GM23338 (cell line): ENCODE data around the gene CLEC4G. TPM values are rescaled to one million over a fixed set of nuclear protein-coding genes. Genes with fewer than 3 reads are reported as not detected.

Source experiments
- ATAC-seq: fragments of 200-7000 bp; cut with Tn5 transposase; 3 replicates; pipeline ENCODE4 v1.9.1; 2020
- DNase-seq: peaks from one replicate; pipeline ENCODE4 v3.0.0-alpha.2; 2015; ENCODE audit warnings: low spot score
- H2AFZ ChIP-seq: fragments of 200-600 bp; sonication (generic); 2 replicates; pipeline ENCODE4 v1.8.0; 2016; ENCODE audit warnings: antibody characterized with exemption, mild to moderate bottlenecking, moderate library complexity
- H3F3A ChIP-seq: fragments of 200-600 bp; sonication (generic); replicated peaks from 2 replicates; pipeline ENCODE4 v1.8.0; 2017; ENCODE audit warnings: antibody characterized with exemption, mixed run types, low read depth
- H3K27ac ChIP-seq: fragments of 200-600 bp; sonication (generic); 2 replicates; pipeline ENCODE4 v1.6.1; 2016; ENCODE audit warnings: low read depth
- H3K27me3 ChIP-seq: fragments of 200-600 bp; sonication (generic); 2 replicates; pipeline ENCODE4 v1.8.0; 2016; ENCODE audit warnings: mild to moderate bottlenecking, mixed run types, moderate library complexity; ENCODE audit not compliant: insufficient read depth
- H3K36me3 ChIP-seq: fragments of 200-600 bp; sonication (generic); 2 replicates; pipeline ENCODE4 v1.8.0; 2016; ENCODE audit warnings: mild to moderate bottlenecking; ENCODE audit not compliant: insufficient read depth
- H3K4me1 ChIP-seq: fragments of 200-600 bp; sonication (generic); 2 replicates; pipeline ENCODE4 v1.8.0; 2016; ENCODE audit warnings: mild to moderate bottlenecking, moderate library complexity; ENCODE audit not compliant: insufficient read depth
- H3K4me2 ChIP-seq: fragments of 200-600 bp; sonication (generic); 2 replicates; pipeline ENCODE4 v1.7.1; 2017; ENCODE audit warnings: mixed run types
- H3K4me3 ChIP-seq: fragments of 200-600 bp; sonication (generic); 2 replicates; pipeline ENCODE4 v1.6.1; 2016; ENCODE audit warnings: mixed run types
- H3K79me2 ChIP-seq: fragments of 200-600 bp; sonication (generic); replicated peaks from 2 replicates; pipeline ENCODE4 v1.8.0; 2017; ENCODE audit warnings: mild to moderate bottlenecking; ENCODE audit not compliant: insufficient read depth
- H3K9me2 ChIP-seq: fragments of 200-600 bp; sonication (generic); 2 replicates; pipeline ENCODE4 v1.8.0; 2017; ENCODE audit not compliant: insufficient read depth
- H4K20me1 ChIP-seq: fragments of 200-600 bp; sonication (generic); replicated peaks from 2 replicates; pipeline ENCODE4 v1.8.0; 2017; ENCODE audit warnings: mild to moderate bottlenecking; ENCODE audit not compliant: insufficient read depth
- H3K27ac Mint-ChIP-seq: 2 replicates; pipeline ENCODE4 v1.8.0; 2020; ENCODE audit warnings: inconsistent platforms, mild to moderate bottlenecking, moderate library complexity, mixed read lengths
- H3K27me3 Mint-ChIP-seq: 3 replicates; pipeline ENCODE4 v1.8.0; 2022; ENCODE audit warnings: low read depth, mild to moderate bottlenecking, moderate library complexity, mixed read lengths, inconsistent platforms; ENCODE audit not compliant: insufficient read depth, poor library complexity
- H3K36me3 Mint-ChIP-seq: 3 replicates; pipeline ENCODE4 v1.8.0; 2021; ENCODE audit warnings: low read depth, mild to moderate bottlenecking, inconsistent platforms, moderate library complexity, mixed read lengths
- H3K4me1 Mint-ChIP-seq: 3 replicates; pipeline ENCODE4 v1.8.0; 2020; ENCODE audit warnings: mild to moderate bottlenecking, inconsistent platforms, mixed read lengths
- H3K4me3 Mint-ChIP-seq: 3 replicates; pipeline ENCODE4 v1.8.0; 2021; ENCODE audit warnings: moderate library complexity, mild to moderate bottlenecking, inconsistent platforms, mixed read lengths
- H3K9me3 Mint-ChIP-seq: 3 replicates; pipeline ENCODE4 v1.8.0; 2020; ENCODE audit warnings: moderate library complexity, mild to moderate bottlenecking, inconsistent platforms, mixed read lengths
- CREB1 ChIP-seq: fragments of 250-450 bp; sonication (Bioruptor Pico); IDR thresholded peaks from 2 replicates; pipeline ENCODE4 v1.5.0; 2020; ENCODE audit warnings: low read depth, mild to moderate bottlenecking, moderate library complexity
- EZH2 ChIP-seq: fragments of 200-600 bp; sonication (generic); IDR thresholded peaks from one replicate; pipeline ENCODE4 v1.8.0; 2017; ENCODE audit warnings: antibody characterized with exemption, mild to moderate bottlenecking, low read depth; ENCODE audit not compliant: unreplicated experiment
- EZH2phosphoT487 ChIP-seq: fragments of 200-600 bp; sonication (generic); IDR thresholded peaks from one replicate; pipeline ENCODE4 v1.8.1; 2018; ENCODE audit warnings: antibody characterized with exemption; ENCODE audit not compliant: unreplicated experiment
- JUNB ChIP-seq: IDR thresholded peaks from one replicate; pipeline ENCODE4 v1.6.1; 2016; ENCODE audit warnings: antibody characterized with exemption; ENCODE audit not compliant: unreplicated experiment
- NANOG ChIP-seq: IDR thresholded peaks from 2 replicates; pipeline ENCODE4 v1.6.1; 2016; ENCODE audit warnings: antibody characterized with exemption, borderline replicate concordance
- POLR2AphosphoS5 ChIP-seq: IDR thresholded peaks from 2 replicates; pipeline ENCODE4 v1.6.1; 2016; ENCODE audit warnings: antibody characterized with exemption, low read depth
- REST ChIP-seq: IDR thresholded peaks from one replicate; pipeline ENCODE4 v1.6.1; 2018; ENCODE audit warnings: antibody characterized with exemption; ENCODE audit not compliant: unreplicated experiment
- STAT1 ChIP-seq: IDR thresholded peaks from one replicate; pipeline ENCODE4 v1.6.1; 2016; ENCODE audit warnings: antibody characterized with exemption; ENCODE audit not compliant: unreplicated experiment
- ZNF114 ChIP-seq: fragments of 250-450 bp; sonication (Bioruptor Pico); IDR thresholded peaks from 2 replicates; pipeline ENCODE4 v1.5.0; 2020; ENCODE audit warnings: mild to moderate bottlenecking, moderate library complexity
- ZNF331 ChIP-seq: fragments of 250-450 bp; sonication (Bioruptor Pico); IDR thresholded peaks from 2 replicates; pipeline ENCODE4 v1.5.0; 2020; ENCODE audit warnings: low read depth, mild to moderate bottlenecking, moderate library complexity
- polyA plus RNA-seq: library from polyadenylated mRNA; unstranded; fragments of >200 nt; fragmentation: Nextera tagmentation; extraction: Ambion mirVana; gene quantifications from 2 replicates; pipeline ENCODE4 v1.2.1, GENCODE V29; 2016
- total RNA-seq: library from RNA; depleted of rRNA; stranded (reverse); fragments of >200 nt; shearing (Covaris generic); gene quantifications from 2 replicates; pipeline ENCODE4 v1.2.3, GENCODE V29; 2014
- TF ChIP-seq, protein P1 (sequence below), 2 experiments: fragments of 200-600 bp in 1 of 2; sonication (generic) in 1 of 2; conservative IDR thresholded peaks; 2 replicates each; pipeline versions ENCODE4 v1.5.1 to v1.6.1; 2016 to 2017; ENCODE audit warnings: antibody characterized with exemption in 2 of 2, low read depth in 2 of 2, mild to moderate bottlenecking in 2 of 2, moderate library complexity in 1 of 2
- TF ChIP-seq, protein P2 (sequence below): IDR thresholded peaks from 2 replicates; pipeline ENCODE4 v1.6.1; 2016; ENCODE audit warnings: antibody characterized with exemption
- TF ChIP-seq, protein P3 (sequence below): fragments of 250-450 bp; sonication (Bioruptor Pico); IDR thresholded peaks from 2 replicates; pipeline ENCODE4 v1.5.0; 2020; ENCODE audit warnings: mild to moderate bottlenecking, moderate library complexity

Gene CLEC4G
- total and polyA plus RNA-seq, 2 experiments from 2014 or later: 0.52 to 0.65 TPM

GRCh38 chr19:7697721-7698287, 34.1 kb downstream of the CLEC4G start:
- no peaks in the 10 kb centered on the region for H3F3A ChIP-seq
- no peak overlapping the region for H3K4me3 Mint-ChIP-seq
- no peaks in the 10 kb centered on the region for H4K20me1 ChIP-seq

More at GRCh38 chr19:7697721-7698287, 34.1 kb downstream of the CLEC4G start:
- peaks cover 26% of the 10 kb centered on the region for H3K4me1 Mint-ChIP-seq
- H3K36me3 Mint-ChIP-seq: no peaks in the 10 kb centered on the region; the same call in 2 of the 3 replicates
- no peak overlapping the region for H3K27ac Mint-ChIP-seq
- Histone ChIP-seq H3K79me2 (no peaks in the 10 kb centered on the region), H3K4me2 (no peak overlapping the region), H3K27me3 (no peaks in the 10 kb centered on the region), H3K4me1 (0 out of 2 replicates have a peak, but pooled peaks cover 4% of the 10 kb centered on the region), H3K27ac (no peak overlapping the region), H3K9me2 (no peaks in the 10 kb centered on the region), H3K4me3 (no peak overlapping the region), H2AFZ (no peak overlapping the region; the same call in 1 of the 2 replicates), H3K36me3 (no peaks in the 10 kb centered on the region)
- peaks cover 7% of the 10 kb centered on the region for H3K27me3 Mint-ChIP-seq
- ATAC-seq: no peak; the same call in 2 of the 3 replicates
- TF ChIP-seq ZNF114 (CRISPR knock-in tag) (no peak), EZH2 (no peak), CREB1 (CRISPR knock-in tag) (no peak), STAT1 (no peak), POLR2AphosphoS5 (no peak), NANOG (no peak), ZNF331 (CRISPR knock-in tag) (no peak), EZH2phosphoT487 (no peak), JUNB (no peak), REST (no peak)
- TF ChIP-seq, protein P1, sequence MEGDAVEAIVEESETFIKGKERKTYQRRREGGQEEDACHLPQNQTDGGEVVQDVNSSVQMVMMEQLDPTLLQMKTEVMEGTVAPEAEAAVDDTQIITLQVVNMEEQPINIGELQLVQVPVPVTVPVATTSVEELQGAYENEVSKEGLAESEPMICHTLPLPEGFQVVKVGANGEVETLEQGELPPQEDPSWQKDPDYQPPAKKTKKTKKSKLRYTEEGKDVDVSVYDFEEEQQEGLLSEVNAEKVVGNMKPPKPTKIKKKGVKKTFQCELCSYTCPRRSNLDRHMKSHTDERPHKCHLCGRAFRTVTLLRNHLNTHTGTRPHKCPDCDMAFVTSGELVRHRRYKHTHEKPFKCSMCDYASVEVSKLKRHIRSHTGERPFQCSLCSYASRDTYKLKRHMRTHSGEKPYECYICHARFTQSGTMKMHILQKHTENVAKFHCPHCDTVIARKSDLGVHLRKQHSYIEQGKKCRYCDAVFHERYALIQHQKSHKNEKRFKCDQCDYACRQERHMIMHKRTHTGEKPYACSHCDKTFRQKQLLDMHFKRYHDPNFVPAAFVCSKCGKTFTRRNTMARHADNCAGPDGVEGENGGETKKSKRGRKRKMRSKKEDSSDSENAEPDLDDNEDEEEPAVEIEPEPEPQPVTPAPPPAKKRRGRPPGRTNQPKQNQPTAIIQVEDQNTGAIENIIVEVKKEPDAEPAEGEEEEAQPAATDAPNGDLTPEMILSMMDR (conservative IDR thresholded peaks at IDR 0.05; ENCODE audit: low read depth in 2 of 2): no peak
- TF ChIP-seq, protein P2, sequence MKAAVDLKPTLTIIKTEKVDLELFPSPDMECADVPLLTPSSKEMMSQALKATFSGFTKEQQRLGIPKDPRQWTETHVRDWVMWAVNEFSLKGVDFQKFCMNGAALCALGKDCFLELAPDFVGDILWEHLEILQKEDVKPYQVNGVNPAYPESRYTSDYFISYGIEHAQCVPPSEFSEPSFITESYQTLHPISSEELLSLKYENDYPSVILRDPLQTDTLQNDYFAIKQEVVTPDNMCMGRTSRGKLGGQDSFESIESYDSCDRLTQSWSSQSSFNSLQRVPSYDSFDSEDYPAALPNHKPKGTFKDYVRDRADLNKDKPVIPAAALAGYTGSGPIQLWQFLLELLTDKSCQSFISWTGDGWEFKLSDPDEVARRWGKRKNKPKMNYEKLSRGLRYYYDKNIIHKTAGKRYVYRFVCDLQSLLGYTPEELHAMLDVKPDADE: no peak
- TF ChIP-seq, protein P3, sequence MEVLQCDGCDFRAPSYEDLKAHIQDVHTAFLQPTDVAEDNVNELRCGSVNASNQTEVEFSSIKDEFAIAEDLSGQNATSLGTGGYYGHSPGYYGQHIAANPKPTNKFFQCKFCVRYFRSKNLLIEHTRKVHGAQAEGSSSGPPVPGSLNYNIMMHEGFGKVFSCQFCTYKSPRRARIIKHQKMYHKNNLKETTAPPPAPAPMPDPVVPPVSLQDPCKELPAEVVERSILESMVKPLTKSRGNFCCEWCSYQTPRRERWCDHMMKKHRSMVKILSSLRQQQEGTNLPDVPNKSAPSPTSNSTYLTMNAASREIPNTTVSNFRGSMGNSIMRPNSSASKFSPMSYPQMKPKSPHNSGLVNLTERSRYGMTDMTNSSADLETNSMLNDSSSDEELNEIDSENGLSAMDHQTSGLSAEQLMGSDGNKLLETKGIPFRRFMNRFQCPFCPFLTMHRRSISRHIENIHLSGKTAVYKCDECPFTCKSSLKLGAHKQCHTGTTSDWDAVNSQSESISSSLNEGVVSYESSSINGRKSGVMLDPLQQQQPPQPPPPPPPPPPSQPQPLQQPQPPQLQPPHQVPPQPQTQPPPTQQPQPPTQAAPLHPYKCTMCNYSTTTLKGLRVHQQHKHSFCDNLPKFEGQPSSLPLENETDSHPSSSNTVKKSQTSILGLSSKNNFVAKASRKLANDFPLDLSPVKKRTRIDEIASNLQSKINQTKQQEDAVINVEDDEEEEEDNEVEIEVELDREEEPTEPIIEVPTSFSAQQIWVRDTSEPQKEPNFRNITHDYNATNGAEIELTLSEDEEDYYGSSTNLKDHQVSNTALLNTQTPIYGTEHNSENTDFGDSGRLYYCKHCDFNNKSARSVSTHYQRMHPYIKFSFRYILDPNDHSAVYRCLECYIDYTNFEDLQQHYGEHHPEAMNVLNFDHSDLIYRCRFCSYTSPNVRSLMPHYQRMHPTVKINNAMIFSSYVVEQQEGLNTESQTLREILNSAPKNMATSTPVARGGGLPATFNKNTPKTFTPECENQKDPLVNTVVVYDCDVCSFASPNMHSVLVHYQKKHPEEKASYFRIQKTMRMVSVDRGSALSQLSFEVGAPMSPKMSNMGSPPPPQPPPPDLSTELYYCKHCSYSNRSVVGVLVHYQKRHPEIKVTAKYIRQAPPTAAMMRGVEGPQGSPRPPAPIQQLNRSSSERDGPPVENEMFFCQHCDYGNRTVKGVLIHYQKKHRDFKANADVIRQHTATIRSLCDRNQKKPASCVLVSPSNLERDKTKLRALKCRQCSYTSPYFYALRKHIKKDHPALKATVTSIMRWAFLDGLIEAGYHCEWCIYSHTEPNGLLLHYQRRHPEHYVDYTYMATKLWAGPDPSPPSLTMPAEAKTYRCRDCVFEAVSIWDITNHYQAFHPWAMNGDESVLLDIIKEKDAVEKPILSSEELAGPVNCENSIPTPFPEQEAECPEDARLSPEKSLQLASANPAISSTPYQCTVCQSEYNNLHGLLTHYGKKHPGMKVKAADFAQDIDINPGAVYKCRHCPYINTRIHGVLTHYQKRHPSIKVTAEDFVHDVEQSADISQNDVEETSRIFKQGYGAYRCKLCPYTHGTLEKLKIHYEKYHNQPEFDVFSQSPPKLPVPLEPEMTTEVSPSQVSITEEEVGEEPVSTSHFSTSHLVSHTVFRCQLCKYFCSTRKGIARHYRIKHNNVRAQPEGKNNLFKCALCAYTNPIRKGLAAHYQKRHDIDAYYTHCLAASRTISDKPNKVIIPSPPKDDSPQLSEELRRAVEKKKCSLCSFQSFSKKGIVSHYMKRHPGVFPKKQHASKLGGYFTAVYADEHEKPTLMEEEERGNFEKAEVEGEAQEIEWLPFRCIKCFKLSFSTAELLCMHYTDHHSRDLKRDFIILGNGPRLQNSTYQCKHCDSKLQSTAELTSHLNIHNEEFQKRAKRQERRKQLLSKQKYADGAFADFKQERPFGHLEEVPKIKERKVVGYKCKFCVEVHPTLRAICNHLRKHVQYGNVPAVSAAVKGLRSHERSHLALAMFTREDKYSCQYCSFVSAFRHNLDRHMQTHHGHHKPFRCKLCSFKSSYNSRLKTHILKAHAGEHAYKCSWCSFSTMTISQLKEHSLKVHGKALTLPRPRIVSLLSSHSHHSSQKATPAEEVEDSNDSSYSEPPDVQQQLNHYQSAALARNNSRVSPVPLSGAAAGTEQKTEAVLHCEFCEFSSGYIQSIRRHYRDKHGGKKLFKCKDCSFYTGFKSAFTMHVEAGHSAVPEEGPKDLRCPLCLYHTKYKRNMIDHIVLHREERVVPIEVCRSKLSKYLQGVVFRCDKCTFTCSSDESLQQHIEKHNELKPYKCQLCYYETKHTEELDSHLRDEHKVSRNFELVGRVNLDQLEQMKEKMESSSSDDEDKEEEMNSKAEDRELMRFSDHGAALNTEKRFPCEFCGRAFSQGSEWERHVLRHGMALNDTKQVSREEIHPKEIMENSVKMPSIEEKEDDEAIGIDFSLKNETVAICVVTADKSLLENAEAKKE (CRISPR knock-in tag): no peak
- no peaks in the 10 kb centered on the region; the same call in 2 of the 3 replicates for H3K9me3 Mint-ChIP-seq
- DNase-seq: no peak
